IPS-15b (cell line): ENCODE results near the gene RNU6-9.

Experiments used
- H3K27me3 ChIP-seq: one replicate; pipeline ENCODE4 v1.6.1; 2013; ENCODE audit warnings: low read length; ENCODE audit not compliant: control insufficient read depth, insufficient read depth
- H3K36me3 ChIP-seq: one replicate; pipeline ENCODE4 v1.6.1; 2013; ENCODE audit warnings: low read length; ENCODE audit not compliant: control insufficient read depth, insufficient read depth
- H3K4me1 ChIP-seq: one replicate; pipeline ENCODE4 v1.6.1; 2013; ENCODE audit warnings: mild to moderate bottlenecking, low read length; ENCODE audit not compliant: control insufficient read depth, insufficient read depth
- H3K4me3 ChIP-seq: one replicate; pipeline ENCODE4 v1.5.1; 2013; ENCODE audit warnings: low read depth, low read length
- H3K9ac ChIP-seq: one replicate; pipeline ENCODE4 v1.6.1; 2013; ENCODE audit warnings: low read depth, mild to moderate bottlenecking, low read length
- H3K9me3 ChIP-seq: one replicate; pipeline ENCODE4 v1.6.1; 2013; ENCODE audit warnings: mild to moderate bottlenecking, low read length; ENCODE audit not compliant: control insufficient read depth, insufficient read depth

RNU6-9 gene

GRCh38 chr19:896999-897398, 3.7 kb downstream of the RNU6-9 start:
- Histone ChIP-seq H3K4me3 (no peak overlapping the region), H3K27me3 (no peaks in the 10 kb centered on the region), H3K9ac (no peak overlapping the region), H3K9me3 (no peaks in the 10 kb centered on the region), H3K4me1 (no peaks in the 10 kb centered on the region), H3K36me3 (peaks cover 25% of the 10 kb centered on the region)

GRCh38 chr19:897442-898039, 4.3 kb downstream of the RNU6-9 start:
- Histone ChIP-seq H3K4me3 (no peak overlapping the region), H3K27me3 (no peaks in the 10 kb centered on the region), H3K9me3 (no peaks in the 10 kb centered on the region), H3K4me1 (no peaks in the 10 kb centered on the region), H3K9ac (no peak overlapping the region), H3K36me3 (peaks cover 25% of the 10 kb centered on the region)

GRCh38 chr19:898663-899062, 5.4 kb downstream of the RNU6-9 start:
- no peak overlapping the region for H3K4me3 ChIP-seq
- no peak overlapping the region for H3K9ac ChIP-seq
- no peaks in the 10 kb centered on the region for H3K9me3 ChIP-seq
- H3K27me3 ChIP-seq, result no peaks in the 10 kb centered on the region
- H3K36me3 ChIP-seq, result peaks cover 25% of the 10 kb centered on the region
- no peaks in the 10 kb centered on the region for H3K4me1 ChIP-seq

- H3K9ac ChIP-seq, result no peak overlapping the region
- H3K4me1 ChIP-seq, result no peaks in the 10 kb centered on the region
- H3K4me3 ChIP-seq, result no peak overlapping the region
- peaks cover 25% of the 10 kb centered on the region for H3K36me3 ChIP-seq
- H3K27me3 ChIP-seq, result no peaks in the 10 kb centered on the region
- no peaks in the 10 kb centered on the region for H3K9me3 ChIP-seq
These were observed 6.2 kb downstream of the RNU6-9 start for GRCh38 chr19:899336-900042.

GRCh38 chr19:900043-900301, 6.7 kb downstream of the RNU6-9 start:
- no peaks in the 10 kb centered on the region for H3K4me1 ChIP-seq
- H3K9ac ChIP-seq, result no peak overlapping the region
- H3K27me3 ChIP-seq, result no peaks in the 10 kb centered on the region
- no peak overlapping the region for H3K4me3 ChIP-seq
- no peaks in the 10 kb centered on the region for H3K9me3 ChIP-seq
- peaks cover 25% of the 10 kb centered on the region for H3K36me3 ChIP-seq

- Histone ChIP-seq H3K9me3 (no peaks in the 10 kb centered on the region), H3K36me3 (peaks cover 25% of the 10 kb centered on the region), H3K9ac (no peak overlapping the region), H3K27me3 (no peaks in the 10 kb centered on the region), H3K4me1 (no peaks in the 10 kb centered on the region), H3K4me3 (no peak overlapping the region)
These were observed 7.2 kb downstream of the RNU6-9 start for GRCh38 chr19:900302-901111.

GRCh38 chr19:901216-902092, 8.2 kb downstream of the RNU6-9 start:
- H3K4me3 ChIP-seq, result no peak overlapping the region
- no peak overlapping the region for H3K9ac ChIP-seq
- H3K36me3 ChIP-seq, result peaks cover 22% of the 10 kb centered on the region
- no peaks in the 10 kb centered on the region for H3K27me3 ChIP-seq
- H3K4me1 ChIP-seq, result no peaks in the 10 kb centered on the region
- H3K9me3 ChIP-seq, result no peaks in the 10 kb centered on the region

- Histone ChIP-seq H3K36me3 (peaks cover 19% of the 10 kb centered on the region), H3K4me1 (no peaks in the 10 kb centered on the region), H3K27me3 (no peaks in the 10 kb centered on the region), H3K9ac (no peak overlapping the region), H3K9me3 (no peaks in the 10 kb centered on the region), H3K4me3 (no peak overlapping the region)
These were observed 8.7 kb downstream of the RNU6-9 start for GRCh38 chr19:902093-902370.

- Histone ChIP-seq H3K9me3 (no peaks in the 10 kb centered on the region), H3K36me3 (peaks cover 17% of the 10 kb centered on the region), H3K4me1 (no peaks in the 10 kb centered on the region), H3K9ac (no peak overlapping the region), H3K4me3 (no peak overlapping the region), H3K27me3 (no peaks in the 10 kb centered on the region)
These were observed 9.4 kb downstream of the RNU6-9 start for GRCh38 chr19:902446-903226.

GRCh38 chr19:903266-903797, 10.0 kb downstream of the RNU6-9 start:
- Histone ChIP-seq H3K9me3 (no peaks in the 10 kb centered on the region), H3K4me3 (no peak overlapping the region), H3K36me3 (peaks cover 16% of the 10 kb centered on the region), H3K27me3 (no peaks in the 10 kb centered on the region), H3K9ac (no peak overlapping the region), H3K4me1 (no peaks in the 10 kb centered on the region)

- Histone ChIP-seq H3K36me3 (peaks cover 11% of the 10 kb centered on the region), H3K9ac (no peak overlapping the region), H3K27me3 (no peaks in the 10 kb centered on the region), H3K9me3 (no peaks in the 10 kb centered on the region), H3K4me3 (no peak overlapping the region), H3K4me1 (peaks cover 2% of the 10 kb centered on the region)
These were observed 11.3 kb downstream of the RNU6-9 start for GRCh38 chr19:904545-904944.
